Fibroblast of lung (primary cell): ENCODE results near the gene FRMD4A. TPM values are rescaled to one million over a fixed set of nuclear protein-coding genes. Genes with fewer than 3 reads are reported as not detected.

Experiments used
- DNase-seq, 2 donors: peaks; one replicate each; pipeline versions ENCODE4 v3.0.0 to v3.0.0-alpha.2; 2010; ENCODE audit warnings: low read depth in 2 of 2
- H2AFZ ChIP-seq: 2 replicates; pipeline ENCODE4 v1.5.1; 2012; ENCODE audit warnings: low read length, control low read depth, inconsistent platforms
- H3K27ac ChIP-seq: 2 replicates; pipeline ENCODE4 v1.5.1; 2011; ENCODE audit warnings: low read length, control low read depth; ENCODE audit not compliant: insufficient read depth
- H3K27me3 ChIP-seq: 2 replicates; pipeline ENCODE4 v1.5.1; 2011; ENCODE audit warnings: mild to moderate bottlenecking, low read length; ENCODE audit not compliant: control insufficient read depth, insufficient read depth
- H3K36me3 ChIP-seq: 2 replicates; pipeline ENCODE4 v1.5.1; 2011; ENCODE audit warnings: low read length; ENCODE audit not compliant: control insufficient read depth, insufficient read depth
- H3K4me1 ChIP-seq: 2 replicates; pipeline ENCODE4 v1.5.1; 2011; ENCODE audit warnings: low read length; ENCODE audit not compliant: control insufficient read depth, insufficient read depth; ENCODE audit errors: extremely low read depth
- H3K4me2 ChIP-seq: 2 replicates; pipeline ENCODE4 v1.5.1; 2011; ENCODE audit warnings: low read length, control low read depth; ENCODE audit not compliant: insufficient read depth; ENCODE audit errors: extremely low read depth
- H3K4me3 ChIP-seq, 4 experiments: fragments of 200-600 bp in 1 of 4; sonication (generic) in 1 of 4; replicated peaks in 1 of 4; 2 replicates each; pipeline ENCODE4 v1.5.1; 2011 to 2016; ENCODE audit warnings: low read length in 4 of 4, low read depth in 3 of 4, mild to moderate bottlenecking in 3 of 4, control low read depth in 2 of 4, inconsistent platforms in 1 of 4, mixed read lengths in 1 of 4; ENCODE audit not compliant: insufficient read depth in 1 of 4; ENCODE audit errors: control extremely low read depth in 1 of 4
- H3K79me2 ChIP-seq: 2 replicates; pipeline ENCODE4 v1.5.1; 2012; ENCODE audit warnings: mild to moderate bottlenecking, low read length, inconsistent platforms; ENCODE audit not compliant: control insufficient read depth, insufficient read depth
- H3K9ac ChIP-seq: 2 replicates; pipeline ENCODE4 v1.5.1; 2011; ENCODE audit warnings: mild to moderate bottlenecking, low read length, control low read depth; ENCODE audit not compliant: insufficient read depth
- H3K9me3 ChIP-seq: 2 replicates; pipeline ENCODE4 v1.5.1; 2012; ENCODE audit warnings: low read depth, low read length; ENCODE audit not compliant: control insufficient read depth, insufficient read depth
- H4K20me1 ChIP-seq: 2 replicates; pipeline ENCODE4 v1.5.1; 2011; ENCODE audit warnings: low read length; ENCODE audit not compliant: control insufficient read depth, insufficient read depth; ENCODE audit errors: extremely low read depth
- CTCF ChIP-seq, 2 donors: IDR thresholded peaks in 1 of 2; conservative IDR thresholded peaks in 1 of 2; 1 replicate in 1 of 2; 2 replicates in 1 of 2; pipeline ENCODE4 v1.5.1; 2011 to 2012; ENCODE audit warnings: low read length in 2 of 2, control low read depth in 1 of 2, inconsistent platforms in 1 of 2, low read depth in 1 of 2, mild to moderate bottlenecking in 1 of 2
- EZH2 ChIP-seq: IDR thresholded peaks from 2 replicates; pipeline ENCODE4 v1.5.1; 2012; ENCODE audit warnings: low read length, control low read depth, mild to moderate bottlenecking; ENCODE audit errors: missing control alignments
- polyA plus RNA-seq, 2 donors: library from polyadenylated mRNA; depleted of rRNA in 1 of 2; stranded (reverse) in 1 of 2; unstranded in 1 of 2; fragments of >200 nt; gene quantifications; 2 replicates each; pipeline ENCODE4 v1.2.1, GENCODE V29; 2011 to 2012; ENCODE audit warnings: missing spikeins in 1 of 2
- total RNA-seq: library from RNA; depleted of rRNA; stranded (reverse); fragments of >200 nt; gene quantifications from 2 replicates; pipeline ENCODE4 v1.2.1, GENCODE V29; 2014

Gene FRMD4A
- total and polyA plus RNA-seq, 2 donors (not counting 1 experiment from before 2014, with no cell fraction given) = 26.9 to 63.6 TPM

- no peak overlapping the region for H3K9ac ChIP-seq
- no peaks in the 10 kb centered on the region for H4K20me1 ChIP-seq
- no peaks in the 10 kb centered on the region for H3K36me3 ChIP-seq
- no peak for DNase-seq
- TF ChIP-seq EZH2 = no peak
- no peak for TF ChIP-seq CTCF (conservative IDR thresholded peaks at IDR 0.05 in 1 of 2, IDR thresholded peaks at IDR 0.05 in 1 of 2; ENCODE audit: low read depth in 1 of 2, low read length in 2 of 2)
- peaks cover 9% of the 10 kb centered on the region for H3K4me1 ChIP-seq
- H3K4me2 ChIP-seq = no peak overlapping the region
- no peaks in the 10 kb centered on the region for H3K9me3 ChIP-seq
- H3K79me2 ChIP-seq = no peaks in the 10 kb centered on the region
- no peak overlapping the region for H3K27ac ChIP-seq
- no peak overlapping the region for H2AFZ ChIP-seq
- no peak overlapping the region for H3K4me3 ChIP-seq
- H3K27me3 ChIP-seq = peaks cover 7% of the 10 kb centered on the region
Measured at GRCh38 chr10:14025283-14026189, 305.2 kb downstream of the FRMD4A start.

- H3K27me3 ChIP-seq = peaks cover 7% of the 10 kb centered on the region
- H3K4me2 ChIP-seq = no peak overlapping the region
- H3K9me3 ChIP-seq = no peaks in the 10 kb centered on the region
- no peak overlapping the region for H3K4me3 ChIP-seq
- H2AFZ ChIP-seq = no peak overlapping the region
- DNase-seq = no peak
- peaks cover 9% of the 10 kb centered on the region for H3K4me1 ChIP-seq
- H3K36me3 ChIP-seq = no peaks in the 10 kb centered on the region
- H3K9ac ChIP-seq = no peak overlapping the region
- TF ChIP-seq EZH2 = no peak
- no peak for TF ChIP-seq CTCF (conservative IDR thresholded peaks at IDR 0.05 in 1 of 2, IDR thresholded peaks at IDR 0.05 in 1 of 2; ENCODE audit: low read depth in 1 of 2, low read length in 2 of 2)
- no peak overlapping the region for H3K27ac ChIP-seq
- H3K79me2 ChIP-seq = no peaks in the 10 kb centered on the region
- no peaks in the 10 kb centered on the region for H4K20me1 ChIP-seq
Measured at GRCh38 chr10:14024329-14025202, 306.2 kb downstream of the FRMD4A start.
